GM21447 (cell line): Measurements from ENCODE around the gene MAB21L2.

Experiments
- ATAC-seq: cut with Tn5 transposase; IDR thresholded peaks from one replicate; pipeline ENCODE4 v1.9.1; 2021; ENCODE audit not compliant: unreplicated experiment

Gene MAB21L2

GRCh38 chr4:150600812-150601445 is 19.0 kb downstream of the MAB21L2 start:
- ATAC-seq: no peak

- ATAC-seq: no peak
Measured at GRCh38 chr4:150609131-150609530, 27.2 kb downstream of the MAB21L2 start.

GRCh38 chr4:150619042-150619441 is 37.1 kb downstream of the MAB21L2 start:
- ATAC-seq: no peak

GRCh38 chr4:150624055-150624454 is 42.1 kb downstream of the MAB21L2 start:
- no peak for ATAC-seq

DNA sequence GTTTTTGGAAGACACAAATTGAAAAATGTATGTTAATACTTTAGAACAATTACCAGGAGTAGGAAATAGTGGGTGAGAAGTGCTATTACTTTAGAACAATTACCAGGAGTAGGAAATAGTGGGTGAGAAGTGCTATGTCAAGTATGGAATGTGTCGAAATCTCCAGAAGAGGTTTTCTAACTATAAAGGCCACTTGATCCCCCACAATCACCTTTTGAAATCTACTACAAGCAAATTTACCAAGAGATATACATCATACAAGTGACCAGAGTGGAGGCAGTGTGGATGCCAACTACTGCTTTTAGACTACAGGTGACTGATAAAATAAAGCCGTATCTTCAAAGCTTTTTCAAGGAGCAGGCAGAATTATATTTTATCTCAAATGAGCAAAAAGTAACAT is 43.1 kb downstream of the MAB21L2 start:
- ATAC-seq: no peak

DNA sequence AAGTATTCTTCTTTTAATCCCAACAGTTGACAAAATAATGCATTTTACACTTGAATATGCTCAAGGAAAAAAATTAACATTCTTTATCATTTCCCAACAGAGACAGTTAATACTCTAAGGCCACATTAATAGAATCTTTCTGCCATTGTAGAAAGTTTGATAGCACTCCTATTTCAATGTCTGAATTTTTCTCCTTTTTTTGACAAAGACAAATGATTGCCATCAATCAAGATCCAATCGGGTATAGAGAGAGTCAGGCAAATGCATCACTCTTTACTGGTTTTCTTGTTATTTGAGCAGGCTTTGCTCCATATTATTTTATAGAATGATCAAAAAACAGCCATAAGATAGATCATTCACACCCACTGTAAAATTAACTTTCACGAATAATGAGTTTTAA is 46.1 kb downstream of the MAB21L2 start:
- ATAC-seq: no peak

DNA sequence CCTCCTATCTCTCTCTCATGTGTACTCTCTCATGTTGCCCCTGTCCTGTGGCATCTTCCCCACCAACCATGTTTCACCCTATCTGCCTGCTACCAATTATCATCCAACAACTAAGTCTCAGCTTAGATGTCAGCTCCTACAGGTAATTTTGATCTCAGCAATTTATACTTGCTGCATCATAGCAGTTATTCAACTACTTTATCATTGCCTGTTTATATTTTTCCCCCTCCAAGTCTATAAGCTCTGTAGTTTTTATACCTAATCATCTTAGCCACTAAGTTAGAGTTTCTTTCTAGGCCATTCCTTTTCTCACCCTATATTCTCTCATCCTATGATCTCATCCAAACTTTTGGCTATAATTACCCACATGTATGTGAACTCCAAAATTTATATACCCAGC is 50.7 kb downstream of the MAB21L2 start:
- no peak for ATAC-seq
